ENCODE results near the gene BANP.
"Not testable (repeated sequence)": the region's sequence is repeated elsewhere in the genome, so short reads cannot be mapped to it uniquely, and the experiment has no call there.

Gene BANP

GRCh38 chr16:88048985-88049384 is 97.8 kb downstream of the BANP start:
- DNase-seq (ENCODE audit: extremely low read depth, low read depth), result no peak
- no peak for TF ChIP-seq CTCF (IDR thresholded peaks at IDR 0.05; ENCODE audit: low read depth, low read length, missing control alignments)
- H3K4me3 ChIP-seq (replicated peaks; ENCODE audit: low read depth, low read length), result no peak overlapping the region

DNA sequence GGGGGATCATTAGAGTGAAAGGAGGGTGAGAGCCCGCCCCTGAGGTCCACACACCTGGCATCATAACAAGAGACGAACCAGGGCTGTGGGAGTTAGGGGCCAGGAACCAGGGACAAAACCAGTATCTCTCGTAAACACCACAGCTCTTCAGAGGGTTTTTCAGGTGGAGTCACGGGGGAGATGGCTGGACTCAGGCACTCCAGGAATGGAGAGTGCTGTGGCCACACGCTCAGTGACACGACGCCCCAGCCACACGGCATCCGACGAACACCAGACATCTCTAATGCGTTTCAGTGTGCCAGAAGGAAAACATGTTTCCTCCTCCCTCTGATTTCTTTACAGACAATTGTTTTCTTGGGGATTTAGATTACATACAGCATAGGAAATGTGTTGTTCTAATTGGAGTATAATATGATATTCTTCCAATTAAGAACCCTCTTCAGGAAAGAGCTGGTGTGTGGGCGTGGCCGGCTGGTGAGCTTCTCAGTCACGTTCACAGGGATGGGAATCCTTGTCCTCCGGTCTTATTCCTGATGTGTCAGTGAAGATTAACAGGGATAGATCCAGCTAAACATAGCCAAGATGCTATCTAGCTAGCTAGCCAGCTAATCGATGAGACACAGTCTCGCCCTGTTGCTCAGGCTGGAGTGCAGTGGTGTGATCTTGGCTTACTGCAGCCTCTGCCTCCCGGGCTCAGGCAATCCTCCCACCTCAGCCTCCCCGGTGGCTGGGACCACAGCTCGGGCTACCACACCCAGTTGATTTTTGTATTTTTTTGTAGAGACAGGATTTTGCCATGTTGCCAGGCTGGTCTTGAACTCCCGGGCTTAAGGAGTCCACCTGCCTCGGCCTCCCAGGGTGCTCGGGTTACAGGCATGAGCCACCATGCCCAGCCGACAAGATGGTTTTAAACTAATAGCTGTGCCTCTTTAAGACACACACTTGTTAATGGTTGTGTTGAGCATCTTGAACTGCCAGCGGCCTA is 98.6 kb downstream of the BANP start:
- H3K4me3 ChIP-seq (replicated peaks; ENCODE audit: low read depth, low read length), result no peak overlapping the region
- no peak for TF ChIP-seq CTCF (IDR thresholded peaks at IDR 0.05; ENCODE audit: low read depth, low read length, missing control alignments)
- no peak for DNase-seq (ENCODE audit: extremely low read depth, low read depth)

GRCh38 chr16:88050952-88051660 is 99.9 kb downstream of the BANP start:
- H3K4me3 ChIP-seq (replicated peaks; ENCODE audit: low read depth, low read length), result no peak overlapping the region
- DNase-seq (ENCODE audit: extremely low read depth, low read depth), result no peak
- TF ChIP-seq CTCF (IDR thresholded peaks at IDR 0.05; ENCODE audit: low read depth, low read length, missing control alignments), result no peak

GRCh38 chr16:88052661-88053060 is 101.4 kb downstream of the BANP start:
- TF ChIP-seq CTCF (IDR thresholded peaks at IDR 0.05; ENCODE audit: low read depth, low read length, missing control alignments), result no peak
- no peak for DNase-seq (ENCODE audit: extremely low read depth, low read depth)
- H3K4me3 ChIP-seq (replicated peaks; ENCODE audit: low read depth, low read length), result no peak overlapping the region

DNA sequence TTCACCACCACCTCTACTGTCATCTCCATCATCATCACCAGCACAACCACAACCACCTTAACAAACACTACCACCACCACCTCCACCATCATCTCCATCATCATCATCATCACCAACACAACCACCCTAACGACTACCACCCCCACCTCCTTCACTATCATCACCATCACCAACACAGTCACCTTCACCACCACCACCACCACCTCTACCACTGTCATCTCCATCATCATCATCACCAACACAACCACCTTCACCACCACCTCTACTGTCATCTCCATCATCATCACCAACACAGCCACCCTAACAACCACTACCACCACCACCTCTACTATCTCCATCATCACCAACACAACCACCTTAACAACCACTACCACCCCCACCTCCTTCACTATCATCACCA is 102.2 kb downstream of the BANP start:
- H3K4me3 ChIP-seq (replicated peaks; ENCODE audit: low read depth, low read length); DNase-seq (ENCODE audit: extremely low read depth, low read depth): not testable (repeated sequence)

DNA sequence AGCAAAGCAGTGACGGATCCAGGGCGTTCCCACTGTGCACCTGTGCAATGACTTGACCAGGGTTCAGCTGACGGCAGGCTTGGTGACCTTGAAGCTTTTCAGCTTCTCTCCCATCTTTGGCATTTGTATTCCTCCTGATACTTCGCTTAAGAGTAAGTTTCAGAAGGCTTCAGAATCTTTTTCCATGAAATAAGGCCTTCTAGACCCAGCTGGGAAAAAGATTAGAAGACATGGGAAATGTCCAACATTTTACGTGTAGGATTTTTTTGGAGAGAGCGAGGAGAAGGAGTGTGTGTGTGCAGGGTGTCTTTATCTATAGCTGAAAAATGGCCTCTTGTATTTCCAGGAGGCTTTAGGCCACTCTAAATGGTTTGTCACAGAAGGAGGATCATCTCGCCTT is 104.1 kb downstream of the BANP start:
- H3K4me3 ChIP-seq (replicated peaks; ENCODE audit: low read depth, low read length), result no peak overlapping the region
- DNase-seq (ENCODE audit: extremely low read depth, low read depth), result no peak
- no peak for TF ChIP-seq CTCF (IDR thresholded peaks at IDR 0.05; ENCODE audit: low read depth, low read length, missing control alignments)

GRCh38 chr16:88056212-88056611 is 105.0 kb downstream of the BANP start:
- DNase-seq (ENCODE audit: extremely low read depth, low read depth), result no peak
- no peak for TF ChIP-seq CTCF (IDR thresholded peaks at IDR 0.05; ENCODE audit: low read depth, low read length, missing control alignments)
- H3K4me3 ChIP-seq (replicated peaks; ENCODE audit: low read depth, low read length), result no peak overlapping the region

All from HFF-Myc (cell line).